GM18861 (cell line): Measurements from ENCODE around the gene RBMS1.

Source experiments
- ATAC-seq: cut with Tn5 transposase; IDR thresholded peaks from one replicate; pipeline ENCODE4 v1.9.1; 2021; ENCODE audit not compliant: unreplicated experiment

The RBMS1 gene

GRCh38 chr2:160493227-160494028 is at the start of gene RBMS1:
Gene RBMS1, minus strand, starts transcription at chr2:160493807. Its CDS starts 444 bp downstream, at chr2:160493363.
- ATAC-seq, result no peak

- no peak for ATAC-seq
Observed at GRCh38 chr2:160541745-160542144, 48.1 kb upstream of the RBMS1 start.

GRCh38 chr2:160538559-160539355 is 45.1 kb upstream of the RBMS1 start:
- ATAC-seq, result no peak

GRCh38 chr2:160538115-160538514 is 44.5 kb upstream of the RBMS1 start:
- no peak for ATAC-seq

GRCh38 chr2:160534996-160535395 is 41.4 kb upstream of the RBMS1 start:
- ATAC-seq, result no peak

GRCh38 chr2:160534249-160534648 is 40.6 kb upstream of the RBMS1 start:
- ATAC-seq, result no peak

- no peak for ATAC-seq
Observed at GRCh38 chr2:160533482-160533881, 39.9 kb upstream of the RBMS1 start.

- ATAC-seq, result no peak
Observed at GRCh38 chr2:160532388-160532787, 38.8 kb upstream of the RBMS1 start.

- ATAC-seq, result no peak
Observed at GRCh38 chr2:160522951-160523710, 29.5 kb upstream of the RBMS1 start.

GRCh38 chr2:160517731-160518130 is 24.1 kb upstream of the RBMS1 start:
- no peak for ATAC-seq

GRCh38 chr2:160516547-160517365 is 23.1 kb upstream of the RBMS1 start:
- peak; percentile 56 for ATAC-seq

GRCh38 chr2:160515120-160515519 is 21.5 kb upstream of the RBMS1 start:
- ATAC-seq, result no peak

GRCh38 chr2:160513120-160513519 is 19.5 kb upstream of the RBMS1 start:
- ATAC-seq, result no peak

GRCh38 chr2:160512491-160512890 is 18.9 kb upstream of the RBMS1 start:
- ATAC-seq, result no peak

- ATAC-seq, result no peak
Observed at GRCh38 chr2:160510617-160511016, 17.0 kb upstream of the RBMS1 start.

- no peak for ATAC-seq
Observed at GRCh38 chr2:160509016-160509415, 15.4 kb upstream of the RBMS1 start.

GRCh38 chr2:160507464-160507863 is 13.9 kb upstream of the RBMS1 start:
- ATAC-seq, result no peak

GRCh38 chr2:160507046-160507407 is 13.4 kb upstream of the RBMS1 start:
- ATAC-seq, result no peak

- ATAC-seq, result no peak
Observed at GRCh38 chr2:160506371-160507045, 12.9 kb upstream of the RBMS1 start.

- no peak for ATAC-seq
Observed at GRCh38 chr2:160505256-160505655, 11.6 kb upstream of the RBMS1 start.
